Activated B cell treated with CpG ODN at 0.5 μM for 24 hours (primary cell): ENCODE measurements around the gene HDAC4. TPM values are rescaled to one million over a fixed set of nuclear protein-coding genes. Genes with fewer than 3 reads are reported as not detected.

Experiments used
- ATAC-seq: fragments of 200-7000 bp; cut with Tn5 transposase; one replicate; pipeline ENCODE4 v1.10.0; 2021; ENCODE audit warnings: low read depth, mild to moderate bottlenecking, moderate library complexity
- CTCF ChIA-PET: fragments of 350-600 bp; sonication (Branson Sonifier 250); formaldehyde crosslinking; loops from one replicate; lab custom pipeline; 2021; ENCODE audit warnings: antibody characterized with exemption; lab: Charles Lee
- POLR2A ChIA-PET: fragments of 350-600 bp; sonication (Branson Sonifier 250); formaldehyde crosslinking; loops from one replicate; lab custom pipeline; 2021; ENCODE audit warnings: antibody characterized with exemption; lab: Charles Lee
- DNase-seq: peaks from one replicate; pipeline ENCODE4 v3.0.0; 2022
- H3K27ac Mint-ChIP-seq: one replicate; pipeline ENCODE4 v1.8.0; 2020; ENCODE audit warnings: mixed read lengths
- H3K27me3 Mint-ChIP-seq: one replicate; pipeline ENCODE4 v1.8.0; 2021; ENCODE audit warnings: mixed read lengths
- H3K36me3 Mint-ChIP-seq: one replicate; pipeline ENCODE4 v1.8.0; 2021; ENCODE audit warnings: low read depth, mixed read lengths
- H3K4me1 Mint-ChIP-seq: one replicate; pipeline ENCODE4 v1.8.0; 2021; ENCODE audit warnings: mixed read lengths
- H3K4me3 Mint-ChIP-seq: one replicate; pipeline ENCODE4 v1.8.0; 2020; ENCODE audit warnings: mild to moderate bottlenecking, mixed read lengths
- H3K9me3 Mint-ChIP-seq: one replicate; pipeline ENCODE4 v1.8.0; 2020; ENCODE audit warnings: mixed read lengths
- CTCF ChIP-seq: fragments of 200-600 bp; IDR thresholded peaks from one replicate; pipeline ENCODE4 v1.8.0; 2022; ENCODE audit warnings: antibody characterized with exemption, mild to moderate bottlenecking
- intact Hi-C: fragments of 100-400 bp; cut with micrococcal nuclease; formaldehyde crosslinking; loops from one replicate; pipeline ENCODE4 v1.15.1; 2024
- total RNA-seq: library from RNA; stranded (reverse); gene quantifications from 2 replicates; pipeline ENCODE4 v1.2.3, GENCODE V29; 2022

HDAC4 gene
- total RNA-seq, 1 donor from 2014 or later, result 31.9 TPM

- no peak for ATAC-seq
- H3K36me3 Mint-ChIP-seq, result no peaks in the 10 kb centered on the region
- intact Hi-C loops, result no loop called here
- no peaks in the 10 kb centered on the region for H3K4me1 Mint-ChIP-seq
- peaks cover 10% of the 10 kb centered on the region for H3K27me3 Mint-ChIP-seq
- H3K4me3 Mint-ChIP-seq, result no peak overlapping the region
- ChIA-PET POLR2A (no interaction called here), CTCF (interaction anchor here (1.3 kb wide), 1 partner anchor 1110 kb away, joined by 6 read pairs; no protein-coding TSS in a partner anchor)
- TF ChIP-seq CTCF, result no peak
- H3K9me3 Mint-ChIP-seq, result no peaks in the 10 kb centered on the region
- DNase-seq, result no peak
- H3K27ac Mint-ChIP-seq, result no peak overlapping the region
Measured at GRCh38 chr2:239033801-239034560, 366.8 kb downstream of the HDAC4 start.

- no peak overlapping the region for H3K27ac Mint-ChIP-seq
- no peak overlapping the region for H3K4me3 Mint-ChIP-seq
- no peak for DNase-seq
- no peak for ATAC-seq
- no peaks in the 10 kb centered on the region for H3K36me3 Mint-ChIP-seq
- no peak for TF ChIP-seq CTCF
- CTCF ChIA-PET, result no interaction called here
- H3K27me3 Mint-ChIP-seq, result peaks cover 10% of the 10 kb centered on the region
- POLR2A ChIA-PET, result no interaction called here
- intact Hi-C loops, result no loop called here
- no peaks in the 10 kb centered on the region for H3K4me1 Mint-ChIP-seq
- H3K9me3 Mint-ChIP-seq, result no peaks in the 10 kb centered on the region
Measured at GRCh38 chr2:239029958-239030357, 370.9 kb downstream of the HDAC4 start.

GRCh38 chr2:239028253-239028619, 372.6 kb downstream of the HDAC4 start:
- Mint-ChIP-seq H3K4me1 (no peaks in the 10 kb centered on the region), H3K27me3 (peaks cover 5% of the 10 kb centered on the region), H3K36me3 (no peaks in the 10 kb centered on the region), H3K4me3 (no peak overlapping the region), H3K9me3 (no peaks in the 10 kb centered on the region), H3K27ac (no peak overlapping the region)
- no peak for TF ChIP-seq CTCF
- ATAC-seq (no peak), DNase-seq (no peak)
- intact Hi-C loops, result no loop called here
- ChIA-PET CTCF (no interaction called here), POLR2A (no interaction called here)

- DNase-seq (no peak), ATAC-seq (no peak)
- intact Hi-C loops, result no loop called here
- Mint-ChIP-seq H3K36me3 (no peaks in the 10 kb centered on the region), H3K27ac (no peak overlapping the region), H3K9me3 (no peaks in the 10 kb centered on the region), H3K4me1 (no peaks in the 10 kb centered on the region), H3K27me3 (peaks cover 5% of the 10 kb centered on the region), H3K4me3 (no peak overlapping the region)
- CTCF ChIA-PET, result no interaction called here
- TF ChIP-seq CTCF, result no peak
- POLR2A ChIA-PET, result no interaction called here
Measured at GRCh38 chr2:239027391-239028252, 373.2 kb downstream of the HDAC4 start.

GRCh38 chr2:239026711-239027361, 374.0 kb downstream of the HDAC4 start:
- Mint-ChIP-seq H3K36me3 (no peaks in the 10 kb centered on the region), H3K4me1 (no peaks in the 10 kb centered on the region), H3K27ac (no peak overlapping the region), H3K27me3 (peaks cover 2% of the 10 kb centered on the region), H3K9me3 (no peaks in the 10 kb centered on the region), H3K4me3 (no peak overlapping the region)
- no peak for TF ChIP-seq CTCF
- intact Hi-C loops, result no loop called here
- DNase-seq, result no peak
- no peak for ATAC-seq
- CTCF ChIA-PET, result no interaction called here
- POLR2A ChIA-PET, result no interaction called here
